Right ventricle myocardium inferior (tissue), 1 donor: ENCODE data around the gene MAN2B2. TPM values are rescaled to one million over a fixed set of nuclear protein-coding genes. Genes with fewer than 3 reads are reported as not detected.
A peak's percentile ranks its signal among the peaks of the same experiment; 100 is the strongest.
"Not testable (repeated sequence)": the region's sequence is repeated elsewhere in the genome, so short reads cannot be mapped to it uniquely, and the experiment has no call there.

Source experiments
- ATAC-seq: fragments of 200-7000 bp; cut with Tn5 transposase; one replicate; pipeline ENCODE4 v1.9.1; 2020; ENCODE audit warnings: mild to moderate bottlenecking, moderate library complexity
- DNase-seq: peaks from one replicate; pipeline ENCODE4 v3.0.0; 2021; ENCODE audit errors: missing footprints
- intact Hi-C: fragments of 100-400 bp; cut with DNase I; formaldehyde crosslinking; loops from one replicate; pipeline ENCODE4 v1.11.0; 2022
- total RNA-seq: library from RNA; stranded (reverse); fragmentation: NEBNext Ultra II Directional; extraction: Animal tissue kit (Norgen Biotek cat#: 25700); gene quantifications from one replicate; pipeline ENCODE4 v1.2.1, GENCODE V29; 2021
- donor health status: DM: no; HTN: yes; CAD: no; lungs with severe emphysema.

The MAN2B2 gene
- total RNA-seq, 1 donor from 2014 or later: 17.8 TPM

DNA sequence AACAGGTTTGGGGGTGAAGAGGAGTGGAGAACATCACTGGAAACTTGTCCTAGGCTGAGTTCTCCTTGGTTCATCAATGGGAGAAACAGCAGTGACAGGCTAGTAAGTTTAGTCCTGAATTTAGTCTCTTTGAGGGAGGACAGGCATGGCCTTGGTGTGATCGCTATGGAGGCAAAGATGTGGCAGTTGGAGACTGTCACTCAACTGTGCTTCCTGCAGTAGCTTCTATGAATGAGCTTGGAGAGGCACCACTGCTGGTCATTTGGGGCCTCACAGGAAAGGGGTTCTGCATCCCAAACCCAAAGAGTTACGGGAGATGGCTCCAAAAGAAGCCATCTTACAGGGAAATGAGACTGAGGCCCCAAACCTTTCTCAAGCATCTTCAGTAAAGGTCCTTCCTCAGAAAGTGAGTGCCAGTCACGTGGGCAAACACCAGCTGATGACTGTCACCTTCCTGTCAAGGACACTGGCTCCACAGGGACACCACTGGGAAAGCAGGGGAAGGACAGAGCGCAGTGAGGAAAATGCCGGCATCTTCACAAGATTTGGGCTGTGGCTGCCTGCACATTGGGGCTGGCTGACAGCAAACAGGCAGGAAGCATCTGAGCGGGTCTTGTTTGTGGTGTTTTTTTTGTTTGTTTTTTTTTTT is 72.7 kb downstream of the MAN2B2 start:
- no peak for DNase-seq
- peak; percentile 23 for ATAC-seq
- intact Hi-C loops: no loop called here

DNA sequence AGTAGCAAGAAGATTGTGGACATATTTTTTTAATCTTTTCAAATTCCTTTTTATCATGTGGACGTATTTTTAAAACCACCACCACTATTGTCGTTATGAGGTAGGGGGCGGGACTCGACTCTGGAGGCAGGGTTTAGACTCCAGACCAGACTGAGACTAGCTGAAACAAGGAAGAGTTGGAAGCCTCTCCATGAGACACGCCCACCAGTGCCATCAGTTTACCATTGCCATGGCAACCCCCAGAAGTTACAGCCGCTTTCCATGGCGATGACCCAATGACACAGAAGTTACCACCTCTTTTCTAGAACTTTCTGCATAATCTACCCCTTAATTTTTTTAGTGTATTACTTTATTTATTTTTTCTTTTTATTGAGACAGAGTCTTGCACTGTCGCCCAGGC is 74.2 kb downstream of the MAN2B2 start:
- no peak for DNase-seq
- no peak for ATAC-seq
- intact Hi-C loops: no loop called here

DNA sequence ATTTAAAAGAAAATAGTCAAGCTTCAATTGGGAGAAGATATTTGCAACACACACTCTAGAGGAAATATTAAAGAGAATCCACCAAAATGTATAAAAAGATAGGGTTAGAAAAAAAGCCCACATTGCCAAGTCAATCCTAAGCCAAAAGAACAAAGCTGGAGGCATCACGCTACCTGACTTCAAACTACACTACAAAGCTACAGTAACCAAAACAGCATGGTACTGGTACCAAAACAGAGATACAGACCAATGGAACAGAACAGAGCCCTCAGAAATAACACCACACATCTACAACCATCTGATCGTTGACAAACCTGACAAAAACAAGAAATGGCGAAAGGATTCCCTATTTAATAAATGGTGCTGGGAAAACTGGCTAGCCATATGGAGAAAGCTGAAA is 79.2 kb downstream of the MAN2B2 start:
- ATAC-seq, intact Hi-C loops, DNase-seq: not testable (repeated sequence)

DNA sequence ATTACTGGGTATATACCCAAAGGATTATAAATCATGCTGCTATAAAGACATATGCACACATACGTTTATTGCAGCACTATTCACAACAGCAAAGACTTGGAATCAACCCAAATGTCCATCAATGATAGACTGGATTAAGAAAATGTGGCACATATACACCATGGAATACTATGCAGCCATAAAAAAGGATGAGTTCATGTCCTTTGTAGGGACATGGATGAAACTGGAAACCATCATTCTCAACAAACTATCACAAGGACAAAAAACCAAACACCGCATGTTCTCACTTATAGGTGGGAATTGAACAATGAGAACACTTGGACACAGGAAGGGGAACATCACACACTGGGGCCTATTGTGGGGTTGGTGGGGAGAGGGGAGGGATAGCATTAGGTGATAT is 80.3 kb downstream of the MAN2B2 start:
- intact Hi-C loops, DNase-seq, ATAC-seq: not testable (repeated sequence)

DNA sequence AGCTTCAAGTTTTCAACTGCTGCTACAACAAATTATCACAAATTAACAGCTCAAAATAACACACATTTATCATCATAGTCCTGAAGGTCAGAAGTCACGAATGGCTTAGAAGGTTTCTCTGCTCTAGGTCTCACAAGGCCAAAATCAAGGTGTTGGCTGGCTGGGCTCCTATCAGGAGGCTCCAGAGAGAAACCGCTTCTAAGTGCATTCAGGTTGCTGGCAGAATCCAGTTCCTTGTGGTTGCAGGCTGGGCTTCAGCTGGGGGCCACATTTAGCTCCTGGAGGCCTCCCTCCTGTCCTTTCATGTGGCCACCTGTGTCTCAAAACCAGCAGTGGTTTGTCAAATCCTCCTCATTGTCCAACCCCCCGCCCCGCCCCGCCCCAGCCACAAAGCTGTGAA is 80.9 kb downstream of the MAN2B2 start:
- intact Hi-C loops: no loop called here
- DNase-seq (no peak), ATAC-seq (no peak)

DNA sequence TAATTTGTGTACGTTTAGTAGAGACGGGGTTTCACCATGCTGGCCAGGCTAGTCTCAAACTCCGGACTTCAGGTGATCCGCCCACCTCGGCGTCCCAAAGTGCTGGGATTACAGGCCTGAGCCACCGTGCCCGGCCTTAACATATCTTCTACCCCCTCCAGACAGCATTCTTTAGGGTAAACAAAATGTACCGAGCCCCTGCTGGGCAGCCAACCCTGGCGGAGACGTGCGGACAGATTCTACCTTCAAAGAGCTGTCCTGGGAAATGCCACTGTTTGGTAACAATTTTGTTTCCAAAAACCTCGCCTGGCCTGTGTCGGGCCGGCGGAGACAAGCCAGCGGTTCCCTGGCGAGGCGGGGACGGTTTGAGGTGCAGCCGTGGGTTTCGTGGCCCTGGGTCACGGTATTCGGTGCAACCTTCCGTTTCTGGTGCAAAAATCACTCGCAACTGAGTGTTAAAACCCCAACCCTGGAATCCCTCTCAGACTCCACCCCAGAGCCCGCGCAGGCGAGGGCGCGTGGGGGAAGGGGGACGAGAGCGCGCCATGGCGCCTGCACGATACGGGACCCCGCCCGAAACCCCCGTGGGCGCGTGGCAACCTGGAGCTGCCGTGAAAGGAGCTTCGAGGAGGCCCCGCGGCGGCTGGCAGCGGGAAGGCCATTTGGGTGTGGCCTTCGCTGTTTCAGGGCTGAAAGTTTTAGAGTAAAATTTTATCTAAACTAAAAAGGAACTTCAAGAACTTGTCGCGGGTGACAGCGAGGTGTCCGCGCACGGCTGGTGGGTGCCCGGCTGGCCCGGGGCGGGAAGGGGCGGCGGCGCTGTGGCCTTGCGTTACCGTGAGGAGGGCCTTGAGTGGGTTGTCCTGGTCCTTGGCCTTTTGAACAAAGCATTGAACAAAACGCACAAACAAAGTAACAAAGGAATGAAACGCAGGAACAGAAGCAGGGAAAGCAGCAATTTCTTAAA is 82.5 kb downstream of the MAN2B2 start:
- ATAC-seq (no peak), DNase-seq (no peak)
- intact Hi-C loops: no loop called here

DNA sequence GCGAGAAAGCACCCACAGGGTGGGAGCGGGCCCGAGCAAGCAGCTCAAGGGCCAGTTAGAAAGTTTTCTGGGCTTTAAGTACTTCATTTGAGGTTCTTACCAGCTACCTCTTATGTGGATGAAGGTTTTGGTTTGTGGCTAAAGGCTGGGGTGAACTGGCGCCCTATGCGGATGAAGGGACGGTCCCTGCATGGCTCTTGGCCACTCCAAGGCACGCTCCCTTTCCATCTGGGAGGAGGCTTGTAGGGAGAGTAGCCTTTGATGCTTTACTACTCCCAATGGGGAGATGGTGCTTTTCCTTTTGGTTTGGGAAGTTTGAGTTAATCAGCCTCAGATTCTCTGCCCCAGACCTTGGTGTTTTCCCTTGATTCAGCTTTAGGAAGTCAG is 83.2 kb downstream of the MAN2B2 start:
- DNase-seq: no peak
- peak; percentile 45 for ATAC-seq
- intact Hi-C loops: no loop called here

DNA sequence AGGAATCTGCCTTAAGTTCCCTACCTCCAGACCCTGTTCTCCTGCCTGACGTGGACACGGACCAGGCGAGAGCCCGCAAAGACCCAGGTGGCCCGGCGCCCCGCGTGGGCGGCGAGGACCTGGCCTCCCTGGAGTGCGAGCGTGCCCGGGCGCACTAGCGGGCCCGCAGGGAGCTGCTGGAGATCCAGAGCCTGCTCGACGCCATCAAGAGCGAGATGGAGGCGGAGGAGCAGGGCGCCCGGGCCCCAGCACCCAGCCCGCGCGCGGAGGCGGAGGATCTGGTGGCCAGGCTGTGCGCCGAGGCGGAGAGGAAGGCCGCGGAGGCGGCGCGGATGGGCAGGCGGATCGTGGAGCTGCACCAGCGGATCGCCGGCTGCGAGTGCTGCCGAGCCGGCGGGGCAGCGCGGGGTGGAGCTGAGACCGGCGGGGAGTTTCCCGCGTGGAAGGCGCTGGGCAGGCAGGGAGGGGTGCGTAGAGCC is 83.6 kb downstream of the MAN2B2 start:
- ATAC-seq (peak; percentile 85), DNase-seq (no peak)
- intact Hi-C loops: no loop called here

DNA sequence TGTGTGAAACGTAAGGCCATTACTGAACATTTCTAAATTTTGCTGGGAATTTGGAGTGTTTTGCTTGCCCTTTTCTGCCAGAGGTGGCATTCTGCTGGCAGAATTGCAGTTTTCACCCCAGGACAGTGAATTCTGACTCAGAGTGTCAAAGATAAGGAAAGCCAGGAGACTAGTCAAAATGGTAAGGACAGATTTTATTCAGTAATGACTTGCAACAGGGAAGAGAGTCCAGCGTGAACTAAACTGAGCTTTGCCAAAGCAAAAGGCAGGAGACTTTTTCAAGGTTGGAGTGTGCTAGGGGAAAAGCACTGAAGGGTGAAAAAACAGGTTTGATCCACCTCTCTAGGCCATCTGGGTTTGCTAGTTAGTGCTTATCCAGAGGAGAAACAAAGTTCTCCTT is 84.9 kb downstream of the MAN2B2 start:
- intact Hi-C loops: no loop called here
- ATAC-seq (no peak), DNase-seq (no peak)

DNA sequence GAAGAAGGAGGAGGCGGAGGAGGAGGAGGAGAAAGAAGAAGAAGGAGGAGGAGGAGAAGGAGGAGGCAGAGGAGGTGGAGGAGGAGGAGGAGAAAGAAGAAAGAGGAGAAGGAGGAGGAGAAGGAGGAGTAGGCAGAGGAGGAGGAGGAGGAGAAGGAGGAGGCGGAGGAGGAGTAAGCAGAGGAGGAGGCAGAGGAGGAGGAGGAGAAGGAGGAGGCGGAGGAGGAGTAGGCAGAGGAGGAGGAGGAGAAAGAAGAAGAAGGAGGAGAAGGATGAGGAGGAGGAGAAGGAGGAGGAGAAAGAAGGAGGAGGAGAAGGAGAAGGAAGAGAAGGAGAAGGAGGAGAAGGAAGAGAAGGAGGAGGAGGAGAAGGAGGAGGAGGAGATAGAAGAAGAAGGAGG is 85.4 kb downstream of the MAN2B2 start:
- ATAC-seq (no peak), DNase-seq (no peak)
- intact Hi-C loops: no loop called here

DNA sequence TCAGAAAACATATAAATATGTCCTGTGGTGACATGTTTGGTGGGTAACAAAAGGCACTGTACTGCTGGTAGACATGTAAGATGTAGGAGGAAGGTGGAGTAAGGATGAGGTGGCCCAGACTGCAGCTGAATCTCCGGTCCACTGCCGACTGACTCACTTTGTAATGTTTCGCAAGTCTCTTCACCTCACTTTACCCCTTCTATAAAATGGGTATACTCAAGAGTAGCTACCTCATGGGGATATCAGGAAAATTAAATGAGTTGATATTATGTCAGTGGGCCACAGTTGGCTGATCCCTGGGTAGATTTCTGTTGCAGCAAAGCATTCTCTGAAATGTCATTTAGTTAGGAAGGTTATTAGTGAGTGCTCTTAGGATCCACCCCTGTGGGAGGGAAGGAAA is 87.6 kb downstream of the MAN2B2 start:
- DNase-seq (no peak), ATAC-seq (no peak)
- intact Hi-C loops: no loop called here

DNA sequence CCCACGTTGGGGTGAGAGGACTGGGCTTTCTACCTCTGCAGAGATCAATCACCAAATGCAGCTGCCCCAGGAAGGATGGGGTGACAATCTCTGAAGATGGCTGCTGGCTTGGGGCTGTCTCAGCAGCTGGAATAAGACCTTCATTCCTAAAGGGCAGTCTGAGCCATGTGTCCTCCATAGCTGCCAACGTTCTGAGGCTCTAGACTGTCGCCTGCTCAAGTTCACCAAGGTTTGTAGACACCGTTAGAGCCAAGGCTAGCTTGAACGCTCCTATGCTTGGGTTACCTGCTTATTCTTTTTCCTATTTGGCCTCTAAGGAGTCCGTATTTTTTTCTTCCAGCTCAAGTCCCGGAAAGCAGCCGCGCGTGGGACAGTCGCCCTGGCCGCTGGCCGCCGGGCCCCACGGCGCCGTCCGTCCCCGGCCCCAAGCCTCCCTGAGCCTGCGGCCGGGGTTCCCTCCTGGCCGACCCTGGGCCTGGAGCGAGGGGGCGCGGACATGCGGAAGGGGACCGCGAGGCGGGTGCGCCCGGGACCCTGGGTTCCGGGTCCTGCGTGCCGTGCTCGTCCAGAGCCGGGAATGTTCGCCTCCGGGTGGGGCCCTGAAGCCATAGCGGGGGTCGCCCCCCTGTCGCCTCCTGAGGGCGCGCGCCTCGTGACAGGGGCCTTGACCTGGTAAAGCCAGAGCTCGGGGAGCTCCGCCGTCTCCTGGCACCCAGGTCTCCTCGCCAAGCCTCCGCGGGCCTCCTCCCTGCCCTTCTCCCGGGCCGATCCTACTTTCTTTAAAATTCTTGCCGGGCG is 88.8 kb downstream of the MAN2B2 start:
- DNase-seq (peak; percentile 74), ATAC-seq (peak; percentile 8)
- intact Hi-C loops: no loop called here

DNA sequence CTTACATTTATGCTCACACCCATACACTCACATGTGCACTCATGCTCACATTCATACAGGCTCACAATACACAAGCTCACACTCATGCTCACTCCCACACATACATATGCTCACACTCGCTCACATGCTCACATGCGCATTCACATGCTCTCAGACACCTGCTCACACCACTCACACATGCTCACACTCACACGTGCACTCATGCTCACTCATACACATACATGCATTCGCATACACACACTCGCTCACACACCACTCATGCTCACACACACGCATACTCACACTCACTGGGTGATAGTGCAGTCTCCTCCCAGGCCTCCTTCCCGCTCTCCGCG is 90.3 kb downstream of the MAN2B2 start:
- ATAC-seq: no peak
- intact Hi-C loops: no loop called here
- DNase-seq: no peak

DNA sequence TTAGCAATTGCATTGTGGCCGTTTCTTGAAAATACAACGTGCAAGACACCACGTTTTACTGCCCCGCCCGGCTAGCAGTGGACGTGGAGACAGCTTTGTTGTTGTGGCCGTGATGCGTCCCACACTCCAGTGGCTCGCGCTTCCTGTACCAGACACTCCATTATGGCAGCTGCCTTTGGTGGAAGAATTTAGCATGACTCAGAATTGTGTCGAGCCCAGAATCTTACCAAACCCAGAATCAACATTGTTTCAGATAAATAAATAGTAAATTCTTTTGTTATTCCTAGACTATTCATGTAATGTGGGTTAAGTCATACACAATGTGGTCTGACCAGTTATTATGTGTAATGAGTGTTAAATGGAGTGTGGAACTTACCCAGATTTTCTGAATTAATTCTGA is 93.4 kb downstream of the MAN2B2 start:
- intact Hi-C loops: no loop called here
- no peak for DNase-seq

DNA sequence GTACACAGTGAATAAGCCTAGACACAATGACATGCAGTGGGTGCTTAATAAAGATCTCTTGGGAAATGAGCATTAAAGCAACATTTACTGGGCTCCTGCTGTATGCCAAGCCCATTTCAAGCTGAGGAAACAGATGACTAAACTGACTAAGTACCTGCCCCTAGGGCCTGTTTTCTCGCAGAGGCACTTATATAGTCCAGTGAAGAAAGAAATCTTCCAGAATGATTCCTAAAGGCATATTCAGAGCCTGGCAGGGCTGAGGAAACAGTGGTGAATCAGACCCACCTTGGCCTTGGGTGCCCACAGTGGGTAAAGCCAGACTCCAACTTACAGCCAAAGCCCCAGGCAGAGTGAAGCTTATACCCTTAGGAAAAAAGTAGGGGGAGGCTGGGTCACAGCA is 96.7 kb downstream of the MAN2B2 start:
- no peak for ATAC-seq
- DNase-seq: no peak
- intact Hi-C loops: no loop called here

More for the DNA sequence above, 93.4 kb downstream of the MAN2B2 start:
- ATAC-seq: no peak

DNA sequence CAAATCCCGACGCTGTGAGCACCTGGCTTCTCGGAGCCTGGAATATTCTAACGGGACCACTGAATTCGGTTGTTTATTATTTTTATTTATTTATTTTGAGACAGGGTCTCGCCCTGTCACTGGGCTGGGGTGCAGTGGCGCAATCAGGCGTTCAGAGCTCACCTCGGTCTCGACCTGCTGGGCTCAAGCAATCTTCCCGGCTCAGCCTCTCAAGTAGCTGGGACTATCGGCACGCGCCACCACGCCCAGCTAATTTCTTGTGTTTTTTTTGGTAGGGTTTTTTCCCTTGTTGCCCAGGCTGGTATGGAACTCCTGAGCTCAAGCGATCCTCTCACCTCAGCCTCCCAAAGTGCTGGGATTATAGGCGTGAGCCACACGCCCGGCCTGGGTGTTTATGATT is 97.1 kb downstream of the MAN2B2 start:
- peak; percentile 26 for DNase-seq
- no peak for ATAC-seq
- intact Hi-C loops: no loop called here

DNA sequence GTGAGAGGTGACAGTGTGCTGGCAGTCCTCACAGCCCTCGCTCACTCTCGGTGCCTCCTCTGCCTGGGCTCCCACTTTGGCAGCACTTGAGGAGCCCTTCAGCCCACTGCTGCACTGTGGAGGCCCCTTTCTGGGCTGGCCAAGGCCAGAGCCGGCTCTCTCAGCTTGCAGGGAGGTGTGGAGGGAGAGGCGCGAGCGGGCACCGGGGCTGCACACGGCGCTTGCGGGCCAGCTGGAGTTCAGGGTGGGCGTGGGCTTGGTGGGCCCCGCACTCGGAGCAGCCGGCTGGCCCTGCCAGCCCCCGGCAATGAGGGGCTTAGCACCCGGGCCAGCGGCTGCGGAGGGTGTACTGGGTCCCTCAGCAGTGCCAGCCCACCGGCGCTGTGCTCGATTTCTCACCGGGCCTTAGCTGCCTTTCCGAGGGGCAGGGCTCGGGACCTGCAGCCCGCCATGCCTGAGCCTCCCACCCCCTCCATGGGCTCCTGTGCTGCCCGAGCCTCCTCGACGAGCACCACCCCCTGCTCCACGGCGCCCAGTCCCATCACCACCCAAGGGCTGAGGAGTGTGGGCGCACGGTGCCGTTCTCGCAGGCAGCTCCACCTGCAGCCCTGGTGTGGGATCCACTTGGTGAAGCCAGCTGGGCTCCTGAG is 97.7 kb downstream of the MAN2B2 start:
- ATAC-seq, intact Hi-C loops, DNase-seq: not testable (repeated sequence)
